WTC11 (cell line): ENCODE results near the gene GTPBP6. TPM values are rescaled to one million over a fixed set of nuclear protein-coding genes. Genes with fewer than 3 reads are reported as not detected.

Experiments
- ATAC-seq: fragments of 200-7000 bp; cut with Tn5 transposase; 2 replicates; pipeline ENCODE4 v1.10.0; 2021; ENCODE audit warnings: mild to moderate bottlenecking, moderate library complexity
- Bru-seq: library from RNA; stranded (reverse); fragments of 400-500 nt; gene quantifications from one replicate; lab custom pipeline; 2021; lab: Mats Ljungman, UMichigan
- CTCF ChIA-PET: fragments of 300-600 bp; sonication (Branson Sonifier 250); formaldehyde crosslinking; loops from one replicate; lab custom pipeline; 2021; ENCODE audit warnings: antibody characterized with exemption; lab: Charles Lee
- POLR2A ChIA-PET: fragments of 350-600 bp; sonication (Branson Sonifier 250); formaldehyde crosslinking; loops from one replicate; lab custom pipeline; 2021; ENCODE audit warnings: antibody characterized with exemption; lab: Charles Lee
- DNase-seq: peaks from one replicate; pipeline ENCODE4 v3.0.0; 2021; ENCODE audit warnings: low spot score
- H3K27ac Mint-ChIP-seq: 2 replicates; pipeline ENCODE4 v1.8.0; 2021; ENCODE audit warnings: mixed read lengths
- H3K27me3 Mint-ChIP-seq: 2 replicates; pipeline ENCODE4 v1.8.0; 2021; ENCODE audit warnings: low read depth, mild to moderate bottlenecking, moderate library complexity, mixed read lengths
- H3K36me3 Mint-ChIP-seq: 2 replicates; pipeline ENCODE4 v1.8.0; 2021; ENCODE audit warnings: mixed read lengths
- H3K4me1 Mint-ChIP-seq: 2 replicates; pipeline ENCODE4 v1.8.0; 2022; ENCODE audit warnings: mixed read lengths
- H3K4me3 Mint-ChIP-seq: 2 replicates; pipeline ENCODE4 v1.8.0; 2021; ENCODE audit warnings: mild to moderate bottlenecking, moderate library complexity, mixed read lengths
- H3K9me3 Mint-ChIP-seq: 2 replicates; pipeline ENCODE4 v1.8.0; 2021; ENCODE audit warnings: mixed read lengths
- E2F5 ChIP-seq: sonication (generic); formaldehyde crosslinking; IDR thresholded peaks from 2 replicates; pipeline ENCODE4 v1.8.1; 2022; ENCODE audit warnings: mild to moderate bottlenecking, moderate library complexity, missing genetic modification reagents
- ELF4 ChIP-seq: sonication (generic); formaldehyde crosslinking; IDR thresholded peaks from 2 replicates; pipeline ENCODE4 v1.8.1; 2022; ENCODE audit warnings: low read depth, mild to moderate bottlenecking, moderate library complexity, missing genetic modification reagents
- ETV6 ChIP-seq: sonication (generic); formaldehyde crosslinking; IDR thresholded peaks from 2 replicates; pipeline ENCODE4 v1.8.1; 2022; ENCODE audit warnings: mild to moderate bottlenecking, missing genetic modification reagents
- FOXK1 ChIP-seq: sonication (generic); formaldehyde crosslinking; IDR thresholded peaks from 2 replicates; pipeline ENCODE4 v1.8.0; 2022; ENCODE audit warnings: mild to moderate bottlenecking, moderate library complexity, missing genetic modification reagents
- FOXP1 ChIP-seq: sonication (generic); formaldehyde crosslinking; IDR thresholded peaks from 2 replicates; pipeline ENCODE4 v1.8.0; 2022; ENCODE audit warnings: missing genetic modification reagents, mild to moderate bottlenecking, moderate library complexity, borderline replicate concordance
- FOXP4 ChIP-seq: sonication (generic); formaldehyde crosslinking; IDR thresholded peaks from 2 replicates; pipeline ENCODE4 v1.8.0; 2022; ENCODE audit warnings: mild to moderate bottlenecking, missing genetic modification reagents
- GABPB1 ChIP-seq: sonication (generic); formaldehyde crosslinking; IDR thresholded peaks from 2 replicates; pipeline ENCODE4 v1.8.1; 2023; ENCODE audit warnings: mild to moderate bottlenecking, missing genetic modification reagents
- GRHL2 ChIP-seq: fragments of 250-450 bp; sonication (Bioruptor Pico); IDR thresholded peaks from 2 replicates; pipeline ENCODE4 v1.8.0; 2022; ENCODE audit warnings: mild to moderate bottlenecking, moderate library complexity; ENCODE audit not compliant: insufficient replicate concordance, severe bottlenecking
- MAX ChIP-seq: sonication (generic); formaldehyde crosslinking; IDR thresholded peaks from 2 replicates; pipeline ENCODE4 v1.8.0; 2022; ENCODE audit warnings: mild to moderate bottlenecking, missing genetic modification reagents
- NFYB ChIP-seq: sonication (generic); formaldehyde crosslinking; conservative IDR thresholded peaks from 2 replicates; pipeline ENCODE4 v1.8.0; 2022; ENCODE audit warnings: low read depth, missing genetic modification reagents
- NR1H2 ChIP-seq: sonication (generic); formaldehyde crosslinking; IDR thresholded peaks from 2 replicates; pipeline ENCODE4 v1.9.0; 2021; ENCODE audit warnings: mild to moderate bottlenecking, moderate library complexity, missing genetic modification reagents
- SP1 ChIP-seq: sonication (generic); formaldehyde crosslinking; conservative IDR thresholded peaks from 2 replicates; pipeline ENCODE4 v1.8.1; 2022; ENCODE audit warnings: missing genetic modification reagents
- TEAD1 ChIP-seq: sonication (generic); formaldehyde crosslinking; IDR thresholded peaks from 2 replicates; pipeline ENCODE4 v1.8.0; 2022; ENCODE audit warnings: mild to moderate bottlenecking, missing genetic modification reagents
- TP53 ChIP-seq: sonication (generic); formaldehyde crosslinking; IDR thresholded peaks from 2 replicates; pipeline ENCODE4 v1.8.1; 2023; ENCODE audit warnings: mild to moderate bottlenecking, missing genetic modification reagents
- USF1 ChIP-seq: sonication (generic); formaldehyde crosslinking; IDR thresholded peaks from 2 replicates; pipeline ENCODE4 v1.8.0; 2022; ENCODE audit warnings: mild to moderate bottlenecking, missing genetic modification reagents
- ZNF232 ChIP-seq: sonication (generic); formaldehyde crosslinking; IDR thresholded peaks from 2 replicates; pipeline ENCODE4 v1.8.0; 2022; ENCODE audit warnings: mild to moderate bottlenecking, missing genetic modification reagents
- ZNF423 ChIP-seq: fragments of 250-450 bp; sonication (Bioruptor Pico); IDR thresholded peaks from 2 replicates; pipeline ENCODE4 v2.1.2; 2022; ENCODE audit warnings: mild to moderate bottlenecking, moderate library complexity
- long read RNA-seq, 3 experiments: library from RNA in 1 of 3; library from capped mRNA in 1 of 3; library from polyadenylated mRNA in 1 of 3; unstranded in 2 of 3; stranded (forward) in 1 of 3; transcript quantifications; one replicate each; pipeline ENCODE4 v2.0.0, GENCODE V29; 2021
- total RNA-seq: library from RNA; stranded (reverse); gene quantifications from 3 replicates; pipeline ENCODE4 v1.2.3, GENCODE V29; 2021
- TF ChIP-seq, protein P1 (sequence below): fragments of 250-450 bp; sonication (Bioruptor Pico); IDR thresholded peaks from 2 replicates; pipeline ENCODE4 v1.9.0; 2021; ENCODE audit warnings: mild to moderate bottlenecking
- TF ChIP-seq, protein P2 (sequence below): sonication (generic); formaldehyde crosslinking; IDR thresholded peaks from 2 replicates; pipeline ENCODE4 v1.8.1; 2023; ENCODE audit warnings: mild to moderate bottlenecking, missing genetic modification reagents, moderate library complexity
- TF ChIP-seq, protein P3 (sequence below): fragments of 250-450 bp; sonication (Bioruptor Pico); IDR thresholded peaks from 2 replicates; pipeline ENCODE4 v1.8.0; 2021; ENCODE audit warnings: mild to moderate bottlenecking
- TF ChIP-seq, protein P4 (sequence below): sonication (generic); formaldehyde crosslinking; IDR thresholded peaks from 2 replicates; pipeline ENCODE4 v1.8.1; 2023; ENCODE audit warnings: mild to moderate bottlenecking, moderate library complexity, missing genetic modification reagents

Gene GTPBP6
- total RNA-seq (63.9 to 68.5 TPM (median 67.9 TPM) in 3 replicates), Bru-seq, nascent RNA (percentile 57 among the genes with signal in this experiment)
- long read RNA-seq, experiment 1, transcript GTPBP6-201 (10 exons, 1,907 nt): major isoform, 141 of 189 reads
- long read RNA-seq, experiment 1, partial matches to known transcripts: 12 of 189 reads
- long read RNA-seq, experiment 1, other reads (novel, unspliced or antisense): 35 of 189 reads
- long read RNA-seq, experiment 2, transcript GTPBP6-201 (10 exons, 1,907 nt): major isoform, 44 of 81 reads
- long read RNA-seq, experiment 2, partial matches to known transcripts: 20 of 81 reads
- long read RNA-seq, experiment 2, other reads (novel, unspliced or antisense): 13 of 81 reads
- long read RNA-seq, experiment 3, transcript GTPBP6-201 (10 exons, 1,907 nt): major isoform, 5 of 10 reads
- long read RNA-seq, experiment 3, partial matches to known transcripts: 1 of 10 reads
- long read RNA-seq, experiment 3, other reads (novel, unspliced or antisense): 4 of 10 reads

DNA sequence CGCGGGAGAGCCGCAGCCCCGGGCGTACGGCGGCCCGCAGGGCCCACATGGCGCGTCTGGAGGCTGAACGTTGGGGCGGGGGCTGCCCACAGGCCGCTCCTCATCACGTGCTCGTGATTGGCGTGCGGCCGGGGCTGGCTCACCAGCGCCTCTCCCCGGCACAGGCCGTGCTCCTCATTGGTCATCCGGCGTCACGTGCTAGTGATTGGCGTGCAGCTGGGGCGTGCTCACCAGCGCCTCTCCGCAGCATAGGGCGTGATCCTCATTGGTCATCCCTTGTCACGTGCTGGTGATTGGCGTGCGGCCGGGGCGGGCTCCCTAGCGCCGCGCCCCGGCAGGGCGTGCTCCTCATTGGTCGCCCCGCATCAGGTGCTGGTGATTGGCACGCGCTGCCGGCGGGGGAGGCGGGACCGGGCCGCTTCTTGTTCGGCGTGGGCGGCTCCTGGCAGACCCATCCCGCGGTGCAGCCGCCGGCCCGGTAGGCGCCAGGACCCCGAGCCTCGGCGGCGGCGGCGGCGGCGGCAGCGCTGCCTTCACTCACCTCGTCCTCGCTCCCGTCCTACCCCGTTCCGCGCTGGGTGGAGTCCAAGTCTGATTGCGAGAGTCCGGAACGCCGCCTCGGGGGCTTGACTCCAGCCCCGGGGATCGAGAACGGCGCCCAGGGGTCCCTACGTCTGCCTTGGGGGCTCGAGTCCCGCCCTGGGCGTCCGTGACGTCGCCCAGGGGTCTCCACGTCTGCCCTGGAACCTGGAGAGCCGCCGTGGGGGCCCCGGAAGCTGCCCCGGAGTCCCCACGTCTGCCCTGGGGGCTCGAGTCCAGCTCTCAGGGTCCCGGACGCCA is at the start of gene GTPBP6:
Gene GTPBP6, minus strand, starts transcription at position 58 of the 840 bp plus-strand sequence. Its CDS starts 9 bp downstream, at position 49.
- Mint-ChIP-seq H3K4me3 (peak within 1 kb of the TSS; percentile 87), H3K9me3 (no peaks in the 10 kb centered on the region), H3K4me1 (peaks cover 11% of the 10 kb centered on the region), H3K27ac (peak within 1 kb of the TSS; percentile 94), H3K36me3 (0 out of 2 replicates have a peak, but pooled peaks cover 3% of the 10 kb centered on the region), H3K27me3 (peaks cover 3% of the 10 kb centered on the region; the same call in 1 of the 2 replicates)
- ChIA-PET CTCF (no interaction called here), POLR2A (no interaction called here)
- ATAC-seq (peak; percentile 72), DNase-seq (peak; percentile 99)
- TF ChIP-seq ZNF232 (0 out of 2 replicates have a peak, but pooled peaks have one; percentile 28), E2F5 (CRISPR knock-in tag) (peak; percentile 21; the same call in 1 of the 2 replicates), ETV6 (CRISPR knock-in tag) (peak; percentile 62; the same call in 1 of the 2 replicates), GRHL2 (CRISPR knock-in tag) (no peak), TP53 (CRISPR knock-in tag) (no peak), SP1 (CRISPR knock-in tag) (peak; percentile 86), NFYB (CRISPR knock-in tag) (peak; percentile 98), FOXP1 (CRISPR knock-in tag) (peak; percentile 60; the same call in 1 of the 2 replicates), GABPB1 (CRISPR knock-in tag) (peak; percentile 11; the same call in 1 of the 2 replicates), FOXP4 (CRISPR knock-in tag) (0 out of 2 replicates have a peak, but pooled peaks have one; percentile 31), USF1 (CRISPR knock-in tag) (peak; percentile 100), ELF4 (CRISPR knock-in tag) (no peak), FOXK1 (peak; percentile 80), MAX (CRISPR knock-in tag) (peak; percentile 85; the same call in 1 of the 2 replicates), ZNF423 (CRISPR knock-in tag) (0 out of 2 replicates have a peak, but pooled peaks have one; percentile 28), NR1H2 (CRISPR knock-in tag) (no peak), TEAD1 (CRISPR knock-in tag) (peak; percentile 47; the same call in 1 of the 2 replicates)
- TF ChIP-seq, protein P1, sequence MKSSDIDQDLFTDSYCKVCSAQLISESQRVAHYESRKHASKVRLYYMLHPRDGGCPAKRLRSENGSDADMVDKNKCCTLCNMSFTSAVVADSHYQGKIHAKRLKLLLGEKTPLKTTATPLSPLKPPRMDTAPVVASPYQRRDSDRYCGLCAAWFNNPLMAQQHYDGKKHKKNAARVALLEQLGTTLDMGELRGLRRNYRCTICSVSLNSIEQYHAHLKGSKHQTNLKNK: no peak
- TF ChIP-seq, protein P2, sequence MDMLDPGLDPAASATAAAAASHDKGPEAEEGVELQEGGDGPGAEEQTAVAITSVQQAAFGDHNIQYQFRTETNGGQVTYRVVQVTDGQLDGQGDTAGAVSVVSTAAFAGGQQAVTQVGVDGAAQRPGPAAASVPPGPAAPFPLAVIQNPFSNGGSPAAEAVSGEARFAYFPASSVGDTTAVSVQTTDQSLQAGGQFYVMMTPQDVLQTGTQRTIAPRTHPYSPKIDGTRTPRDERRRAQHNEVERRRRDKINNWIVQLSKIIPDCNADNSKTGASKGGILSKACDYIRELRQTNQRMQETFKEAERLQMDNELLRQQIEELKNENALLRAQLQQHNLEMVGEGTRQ: peak; percentile 99
- TF ChIP-seq, protein P3, sequence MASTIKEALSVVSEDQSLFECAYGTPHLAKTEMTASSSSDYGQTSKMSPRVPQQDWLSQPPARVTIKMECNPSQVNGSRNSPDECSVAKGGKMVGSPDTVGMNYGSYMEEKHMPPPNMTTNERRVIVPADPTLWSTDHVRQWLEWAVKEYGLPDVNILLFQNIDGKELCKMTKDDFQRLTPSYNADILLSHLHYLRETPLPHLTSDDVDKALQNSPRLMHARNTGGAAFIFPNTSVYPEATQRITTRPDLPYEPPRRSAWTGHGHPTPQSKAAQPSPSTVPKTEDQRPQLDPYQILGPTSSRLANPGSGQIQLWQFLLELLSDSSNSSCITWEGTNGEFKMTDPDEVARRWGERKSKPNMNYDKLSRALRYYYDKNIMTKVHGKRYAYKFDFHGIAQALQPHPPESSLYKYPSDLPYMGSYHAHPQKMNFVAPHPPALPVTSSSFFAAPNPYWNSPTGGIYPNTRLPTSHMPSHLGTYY (CRISPR knock-in tag): no peak
- TF ChIP-seq, protein P4, sequence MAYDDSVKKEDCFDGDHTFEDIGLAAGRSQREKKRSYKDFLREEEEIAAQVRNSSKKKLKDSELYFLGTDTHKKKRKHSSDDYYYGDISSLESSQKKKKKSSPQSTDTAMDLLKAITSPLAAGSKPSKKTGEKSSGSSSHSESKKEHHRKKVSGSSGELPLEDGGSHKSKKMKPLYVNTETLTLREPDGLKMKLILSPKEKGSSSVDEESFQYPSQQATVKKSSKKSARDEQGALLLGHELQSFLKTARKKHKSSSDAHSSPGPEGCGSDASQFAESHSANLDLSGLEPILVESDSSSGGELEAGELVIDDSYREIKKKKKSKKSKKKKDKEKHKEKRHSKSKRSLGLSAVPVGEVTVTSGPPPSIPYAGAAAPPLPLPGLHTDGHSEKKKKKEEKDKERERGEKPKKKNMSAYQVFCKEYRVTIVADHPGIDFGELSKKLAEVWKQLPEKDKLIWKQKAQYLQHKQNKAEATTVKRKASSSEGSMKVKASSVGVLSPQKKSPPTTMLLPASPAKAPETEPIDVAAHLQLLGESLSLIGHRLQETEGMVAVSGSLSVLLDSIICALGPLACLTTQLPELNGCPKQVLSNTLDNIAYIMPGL (CRISPR knock-in tag): peak; percentile 8; the same call in 1 of the 2 replicates
